COLO668 (cell line): ENCODE results near the gene LENG8.
"Not testable (repeated sequence)": the region's sequence is repeated elsewhere in the genome, so short reads cannot be mapped to it uniquely, and the experiment has no call there.

Experiments used
- DNase-seq: peaks from one replicate; lab custom pipeline; 2025; ENCODE audit not compliant: unreplicated experiment; lab: John Stamatoyannopoulos, UW

The LENG8 gene

DNA sequence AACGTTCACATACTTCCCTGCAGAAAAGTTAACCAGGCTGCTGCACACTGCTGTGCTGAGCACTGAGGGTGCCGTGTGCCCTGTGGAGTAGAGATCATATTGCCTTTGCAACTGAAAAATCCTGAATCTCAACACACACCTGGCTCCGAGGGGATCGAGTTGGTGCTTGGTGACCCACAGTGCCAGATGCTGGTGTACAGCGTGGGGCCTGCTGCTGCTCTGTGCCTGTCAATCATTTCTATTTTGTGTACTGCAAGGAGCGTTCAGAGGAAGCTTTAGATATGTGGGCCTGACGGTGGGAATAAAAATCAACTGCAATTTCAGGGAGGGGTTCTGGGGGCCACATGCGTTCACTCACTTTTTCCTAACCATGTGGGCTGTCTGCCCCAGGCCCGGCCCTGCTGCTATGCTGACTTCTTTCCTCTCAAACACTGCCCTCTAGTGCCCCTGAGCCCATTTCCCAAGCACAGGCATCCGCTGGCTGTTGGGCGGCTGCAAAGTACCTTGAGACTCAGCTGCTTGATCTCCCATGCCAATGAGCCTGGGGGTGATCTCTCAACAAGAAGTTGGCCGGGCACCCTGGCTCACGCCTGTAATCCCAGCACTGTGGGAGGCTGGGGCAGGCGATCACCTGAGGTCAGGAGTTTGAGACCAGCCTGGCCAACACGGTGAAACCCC lies 9.7 kb upstream of the LENG8 start:
- DNase-seq = peak; percentile 12

- DNase-seq = no peak
These were observed 8.4 kb upstream of the LENG8 start for GRCh38 chr19:54440641-54441040.

DNA sequence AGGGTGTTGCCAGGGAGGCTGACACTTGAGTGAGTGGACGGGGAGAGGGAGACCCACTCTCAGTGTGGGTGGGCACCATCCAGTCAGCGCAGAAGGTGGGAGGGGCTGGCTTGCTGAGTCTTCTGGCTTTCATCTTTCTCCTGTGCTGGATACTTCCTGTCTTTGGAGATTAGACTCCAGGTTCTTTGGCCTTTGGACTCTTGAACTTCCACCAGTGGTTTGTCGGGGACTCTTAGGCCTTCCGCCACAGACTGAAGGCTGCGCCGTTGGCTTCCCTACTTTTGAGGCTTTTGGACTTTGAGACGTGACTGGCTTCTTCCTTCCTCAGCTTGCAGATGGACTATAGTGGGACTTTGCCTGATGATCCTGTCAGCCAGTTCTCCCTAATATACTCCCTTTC lies 4.3 kb upstream of the LENG8 start:
- no peak for DNase-seq

DNA sequence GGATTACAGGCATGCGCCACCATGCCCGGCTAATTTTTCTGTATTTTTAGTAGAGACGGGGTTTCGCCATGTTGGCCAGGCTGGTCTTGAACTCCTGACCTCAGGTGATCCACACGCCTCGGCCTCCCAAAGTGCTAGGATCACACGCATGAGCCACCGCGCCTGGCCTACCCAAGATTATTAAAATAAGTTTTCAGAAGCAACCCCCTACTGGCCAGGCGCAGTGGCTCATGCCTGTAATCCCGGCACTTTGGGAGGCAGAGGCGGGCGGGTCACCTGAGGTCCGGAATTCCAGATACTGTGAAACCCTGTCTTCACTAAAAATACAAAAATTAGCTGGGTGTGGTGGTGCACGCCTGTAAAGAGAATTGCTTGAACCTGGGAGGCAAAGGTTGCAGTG lies 2.6 kb upstream of the LENG8 start:
- not testable (repeated sequence) for DNase-seq

- peak; percentile 60 for DNase-seq
These were observed 792 bp upstream of the LENG8 start for GRCh38 chr19:54448040-54448773.

GRCh38 chr19:54449701-54450069 lies 686 bp downstream of the LENG8 start:
- DNase-seq = peak; percentile 32

DNA sequence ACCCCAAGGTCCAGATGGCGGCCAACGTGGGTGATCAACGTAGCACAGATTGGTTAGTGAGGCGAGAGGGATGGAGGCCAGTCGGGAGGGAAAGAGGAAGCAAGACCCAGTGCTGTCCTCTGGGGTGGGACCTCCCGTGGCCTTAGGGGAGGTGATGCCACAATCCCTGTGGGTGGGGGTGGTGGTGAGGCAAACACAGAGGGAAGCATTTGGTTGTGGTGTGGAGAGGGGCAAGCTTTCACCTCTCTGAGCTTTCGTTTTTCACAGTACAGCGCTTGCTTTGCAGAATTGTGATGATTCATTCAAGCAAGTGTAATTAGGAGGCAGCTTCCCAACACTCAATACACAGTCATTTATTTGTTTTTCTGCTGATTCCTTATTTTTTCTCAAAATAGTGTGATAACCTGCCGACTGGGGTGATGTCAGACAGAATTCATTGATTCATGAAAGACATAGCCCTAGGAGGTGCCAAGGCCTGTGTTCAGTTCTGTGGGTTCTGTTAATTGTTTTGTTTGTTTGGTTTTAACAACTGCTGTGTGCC lies 2.4 kb downstream of the LENG8 start:
- DNase-seq = no peak

- no peak for DNase-seq
These were observed 3.0 kb downstream of the LENG8 start for GRCh38 chr19:54451997-54452396.

- no peak for DNase-seq
These were observed 3.6 kb downstream of the LENG8 start for GRCh38 chr19:54452626-54453025.

- DNase-seq = no peak
These were observed 5.2 kb downstream of the LENG8 start for GRCh38 chr19:54453921-54454780.

DNA sequence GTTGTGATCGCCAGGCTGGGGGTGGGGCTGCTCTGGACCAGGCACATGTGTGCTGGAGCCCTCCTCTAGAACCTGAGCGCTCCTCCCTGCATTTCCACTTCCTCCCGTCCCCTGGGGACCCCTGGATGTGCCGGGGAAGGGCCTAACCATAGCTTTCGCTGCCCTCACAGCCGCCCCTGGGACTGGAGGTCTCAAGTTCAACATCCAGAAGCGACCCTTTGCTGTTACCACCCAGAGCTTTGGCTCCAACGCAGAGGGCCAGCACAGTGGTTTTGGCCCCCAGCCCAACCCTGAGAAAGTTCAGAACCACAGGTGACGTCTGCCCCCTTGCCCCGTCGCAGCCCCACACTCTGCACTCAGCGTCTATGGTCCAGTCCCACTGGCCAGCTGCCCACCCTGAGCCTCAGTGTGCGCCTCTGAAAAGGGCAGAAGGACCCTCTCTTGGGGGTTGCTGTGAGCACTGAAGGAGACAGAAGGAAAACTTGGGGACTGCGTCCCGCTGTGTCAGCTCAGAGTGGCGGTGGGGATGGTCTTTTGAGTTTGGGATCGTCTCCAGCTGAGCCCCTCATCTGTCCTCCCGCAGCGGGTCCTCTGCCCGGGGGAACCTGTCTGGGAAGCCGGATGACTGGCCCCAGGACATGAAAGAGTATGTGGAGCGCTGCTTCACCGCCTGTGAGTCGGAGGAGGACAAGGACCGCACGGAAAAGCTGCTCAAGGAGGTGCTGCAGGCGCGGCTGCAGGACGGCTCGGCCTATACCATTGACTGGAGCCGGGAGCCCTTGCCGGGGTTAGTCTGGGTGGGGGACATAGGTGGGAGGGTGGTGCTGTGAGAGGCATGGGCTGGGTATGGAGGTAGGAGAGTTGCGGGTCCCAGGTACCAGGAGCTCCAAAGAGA lies 6.0 kb downstream of the LENG8 start:
- DNase-seq = no peak

GRCh38 chr19:54455786-54456422 lies 6.9 kb downstream of the LENG8 start:
- no peak for DNase-seq

- DNase-seq = no peak
These were observed 7.7 kb downstream of the LENG8 start for GRCh38 chr19:54456423-54457373.

- DNase-seq = no peak
These were observed 9.0 kb downstream of the LENG8 start for GRCh38 chr19:54457773-54458647.

GRCh38 chr19:54458648-54459281 lies 9.8 kb downstream of the LENG8 start:
- no peak for DNase-seq

- peak; percentile 40 for DNase-seq
These were observed 10.6 kb downstream of the LENG8 start for GRCh38 chr19:54459282-54460229.
